IMR-90 (cell line): ENCODE results near the gene MLH3. TPM values are rescaled to one million over a fixed set of nuclear protein-coding genes. Genes with fewer than 3 reads are reported as not detected.

Experiments used
- ATAC-seq: fragments of 200-7000 bp; cut with Tn5 transposase; 2 replicates; pipeline ENCODE4 v1.9.1; 2020; ENCODE audit warnings: low read depth, mild to moderate bottlenecking, moderate library complexity
- BruUV-seq: library from RNA; stranded (reverse); fragments of 400-500 nt; replicated peaks from 2 replicates; lab custom pipeline; 2021; lab: Mats Ljungman, UMichigan
- CTCF ChIA-PET: fragments of 300-600 bp; formaldehyde crosslinking; extraction: SDS; loops from one replicate; lab custom pipeline; 2021; ENCODE audit warnings: antibody characterized with exemption; lab: Yijun Ruan, JAX
- POLR2A ChIA-PET: fragments of 300-600 bp; sonication (Branson Sonifier 250); formaldehyde crosslinking; loops from one replicate; lab custom pipeline; 2022; ENCODE audit warnings: antibody characterized with exemption; ENCODE audit not compliant: unreplicated experiment; lab: Charles Lee
- DNase-seq: peaks from one replicate; pipeline ENCODE4 v3.0.0; 2013
- H2AFZ ChIP-seq: replicated peaks from 2 replicates; pipeline ENCODE3; 2013; ENCODE audit warnings: low read length, mild to moderate bottlenecking; ENCODE audit not compliant: poor library complexity
- H2AK5ac ChIP-seq: 2 replicates; pipeline ENCODE4 v1.6.1; 2013; ENCODE audit warnings: low read depth, low read length, inconsistent platforms
- H2AK9ac ChIP-seq: replicated peaks from 2 replicates; pipeline ENCODE3; 2013; ENCODE audit warnings: mild to moderate bottlenecking, low read depth, low read length, moderate library complexity; ENCODE audit not compliant: poor library complexity
- H2BK120ac ChIP-seq: 2 replicates; pipeline ENCODE4 v1.6.1; 2013; ENCODE audit warnings: low read depth, low read length, inconsistent platforms
- H2BK15ac ChIP-seq: 3 replicates; pipeline ENCODE4 v1.6.1; 2013; ENCODE audit warnings: low read depth, low read length, inconsistent platforms
- H2BK20ac ChIP-seq: 2 replicates; pipeline ENCODE4 v1.6.1; 2013; ENCODE audit warnings: low read depth, mild to moderate bottlenecking, inconsistent platforms, low read length, moderate library complexity
- H2BK5ac ChIP-seq: 2 replicates; pipeline ENCODE4 v1.6.1; 2013; ENCODE audit warnings: mild to moderate bottlenecking, low read depth, low read length, inconsistent platforms; ENCODE audit not compliant: poor library complexity, severe bottlenecking
- H3K14ac ChIP-seq: replicated peaks from 2 replicates; pipeline ENCODE4 v1.6.1; 2013; ENCODE audit warnings: low read depth, low read length, inconsistent platforms
- H3K18ac ChIP-seq: 2 replicates; pipeline ENCODE4 v1.6.1; 2013; ENCODE audit warnings: low read depth, low read length, control low read depth
- H3K23ac ChIP-seq: 2 replicates; pipeline ENCODE4 v1.6.1; 2013; ENCODE audit warnings: low read depth, low read length, inconsistent platforms
- H3K27ac ChIP-seq: 2 replicates; pipeline ENCODE4 v1.5.1; 2013; ENCODE audit warnings: mild to moderate bottlenecking, control low read depth, low read length; ENCODE audit not compliant: insufficient read depth
- H3K27me3 ChIP-seq: 2 replicates; pipeline ENCODE4 v1.6.1; 2013; ENCODE audit warnings: low read length; ENCODE audit not compliant: control insufficient read depth, insufficient read depth
- H3K36me3 ChIP-seq: 2 replicates; pipeline ENCODE4 v1.6.1; 2013; ENCODE audit warnings: low read length, mixed read lengths; ENCODE audit not compliant: control insufficient read depth, insufficient read depth
- H3K4ac ChIP-seq: 2 replicates; pipeline ENCODE4 v1.6.1; 2013; ENCODE audit warnings: low read depth, low read length, inconsistent platforms
- H3K4me1 ChIP-seq: 2 replicates; pipeline ENCODE4 v1.6.1; 2013; ENCODE audit warnings: low read length, mixed read lengths; ENCODE audit not compliant: control insufficient read depth, insufficient read depth
- H3K4me2 ChIP-seq: 2 replicates; pipeline ENCODE4 v1.6.1; 2013; ENCODE audit warnings: low read depth, mild to moderate bottlenecking, control low read depth, low read length, moderate library complexity
- H3K4me3 ChIP-seq: 2 replicates; pipeline ENCODE4 v1.5.1; 2013; ENCODE audit warnings: low read depth, mild to moderate bottlenecking, control low read depth, low read length, moderate library complexity; ENCODE audit not compliant: insufficient read depth
- H3K56ac ChIP-seq: 2 replicates; pipeline ENCODE4 v1.6.1; 2013; ENCODE audit warnings: low read length, inconsistent platforms; ENCODE audit not compliant: insufficient read depth; ENCODE audit errors: extremely low read depth
- H3K79me1 ChIP-seq, 2 experiments: 2 replicates each; pipeline ENCODE4 v1.6.1; 2013; ENCODE audit warnings: low read length in 2 of 2, inconsistent platforms in 1 of 2, low read depth in 1 of 2
- H3K9ac ChIP-seq: 2 replicates; pipeline ENCODE4 v1.6.1; 2013; ENCODE audit warnings: low read depth, low read length, control low read depth
- H3K9me1 ChIP-seq: 2 replicates; pipeline ENCODE4 v1.6.1; 2013; ENCODE audit warnings: low read length, inconsistent platforms; ENCODE audit not compliant: insufficient read depth
- H3K9me3 ChIP-seq: 2 replicates; pipeline ENCODE4 v1.6.1; 2013; ENCODE audit warnings: low read length; ENCODE audit not compliant: control insufficient read depth, insufficient read depth
- H4K20me1 ChIP-seq: 2 replicates; pipeline ENCODE4 v1.6.1; 2013; ENCODE audit warnings: low read length, inconsistent platforms; ENCODE audit not compliant: insufficient read depth
- H4K5ac ChIP-seq: 2 replicates; pipeline ENCODE4 v1.6.1; 2013; ENCODE audit warnings: mild to moderate bottlenecking, low read depth, low read length, control low read depth
- H4K8ac ChIP-seq, 2 experiments: 2 replicates each; pipeline ENCODE4 v1.6.1; 2013; ENCODE audit warnings: low read depth in 2 of 2, low read length in 2 of 2, control low read depth in 1 of 2, inconsistent platforms in 1 of 2
- H4K91ac ChIP-seq: 2 replicates; pipeline ENCODE4 v1.6.1; 2013; ENCODE audit warnings: low read depth, low read length, inconsistent platforms; ENCODE audit not compliant: insufficient read depth
- BHLHE40 ChIP-seq: fragments of 150-350 bp; IDR thresholded peaks from 2 replicates; pipeline ENCODE4 v1.6.1; 2016; ENCODE audit warnings: mild to moderate bottlenecking, low read depth, low read length
- CHD1 ChIP-seq: IDR thresholded peaks from 2 replicates; pipeline ENCODE4 v1.6.1; 2012; ENCODE audit warnings: low read depth, low read length, improper control_type of control experiment
- FOS ChIP-seq: fragments of 150-350 bp; IDR thresholded peaks from 2 replicates; pipeline ENCODE4 v1.6.1; 2016; ENCODE audit warnings: low read depth, low read length
- WGBS, 2 experiments: methylation state at CpG; one replicate each; pipeline versions ENCODE4 v1.1.5 to v1.1.7; 2013; ENCODE audit warnings: missing lambda C conversion rate in 2 of 2; ENCODE audit not compliant: insufficient read length in 1 of 2; ENCODE audit errors: extremely low coverage in 2 of 2; 5-methylcytosine and 5-hydroxymethylcytosine counted together
- dilution Hi-C: fragments of 300-500 bp; cut with HindIII; formaldehyde crosslinking; loops from one replicate; pipeline ENCODE4 v1.14.3; 2018; ENCODE audit warnings: low sequenced_read_pairs; ENCODE audit not compliant: unreplicated experiment
- in situ Hi-C: fragments of 300-500 bp; cut with MboI; formaldehyde crosslinking; loops from 3 replicates; pipeline ENCODE4 v1.14.3; 2019; ENCODE audit warnings: low sequenced_read_pairs, inconsistent platforms, mixed read lengths
- intact Hi-C: fragments of 100-400 bp; cut with micrococcal nuclease; formaldehyde crosslinking; loops from 2 replicates; pipeline ENCODE4 v1.10.0; 2022
- polyA plus RNA-seq, 3 experiments: library from polyadenylated mRNA; depleted of rRNA; stranded (reverse); fragments of >200 nt; gene quantifications; 2 replicates each; pipeline ENCODE4 v1.2.3, GENCODE V29; 2012; ENCODE audit warnings: low replicate concordance in 1 of 3
- total RNA-seq: library from RNA; depleted of rRNA; stranded (reverse); fragments of >200 nt; gene quantifications from 2 replicates; pipeline ENCODE4 v1.2.3, GENCODE V29; 2012

MLH3 gene
- total and polyA plus RNA-seq, 2 of the 4 experiments (the other 2 are of a cell fraction) = 5.6 to 14.7 TPM

GRCh38 chr14:75018694-75019093, 32.6 kb downstream of the MLH3 start:
- no peak overlapping the region for H3K4me3 ChIP-seq
- H3K9me3 ChIP-seq = no peaks in the 10 kb centered on the region
- no peaks in the 10 kb centered on the region; the same call in 1 of the 2 replicates for H3K9me1 ChIP-seq
- no peak overlapping the region for H4K8ac ChIP-seq
- no peak for ATAC-seq
- DNase-seq = no peak
- H2BK120ac ChIP-seq = no peak overlapping the region
- H3K18ac ChIP-seq = no peak overlapping the region
- no peak overlapping the region for H3K14ac ChIP-seq
- CTCF ChIA-PET = no interaction called here
- POLR2A ChIA-PET = no interaction called here
- no peaks in the 10 kb centered on the region for H3K27me3 ChIP-seq
- no peaks in the 10 kb centered on the region for H4K20me1 ChIP-seq
- in situ Hi-C loops = no loop called here
- H3K23ac ChIP-seq = no peak overlapping the region
- H3K9ac ChIP-seq = no peak overlapping the region
- H2AK9ac ChIP-seq = no peak overlapping the region
- H3K4me1 ChIP-seq = peaks cover 2% of the 10 kb centered on the region; the same call in 1 of the 2 replicates
- H3K56ac ChIP-seq = no peak overlapping the region
- WGBS, 2 experiments = no CpG with 5 or more reads among the region's 3 CpGs
- H3K79me1 ChIP-seq = no peaks in the 10 kb centered on the region; a peak in 1 of 4 replicates
- intact Hi-C loops = no loop called here
- dilution Hi-C loops = no loop called here
- no peak overlapping the region for H2AFZ ChIP-seq
- no peak overlapping the region for H2BK5ac ChIP-seq
- no peak overlapping the region for H3K27ac ChIP-seq
- no peak overlapping the region for H4K91ac ChIP-seq
- H2BK15ac ChIP-seq = no peak overlapping the region
- no peak overlapping the region for H2BK20ac ChIP-seq
- no peak overlapping the region for H3K4me2 ChIP-seq
- no peak overlapping the region for H4K5ac ChIP-seq
- H3K36me3 ChIP-seq = peaks cover 14% of the 10 kb centered on the region
- no peak overlapping the region for H3K4ac ChIP-seq
- no peak overlapping the region for H2AK5ac ChIP-seq
- no peak for TF ChIP-seq CHD1
- no peak for TF ChIP-seq BHLHE40
- TF ChIP-seq FOS = no peak
- no TSS peak for BruUV-seq
